Mesodermal cell (in vitro differentiated cells): Measurements from ENCODE around the gene CASQ2.
A peak's percentile ranks its signal among the peaks of the same experiment; 100 is the strongest.

Source experiments
- H3K27ac ChIP-seq: 2 replicates; pipeline ENCODE4 v1.7.0; 2013; ENCODE audit warnings: mild to moderate bottlenecking, low read depth, low read length, moderate library complexity; ENCODE audit not compliant: severe bottlenecking
- H3K36me3 ChIP-seq: 2 replicates; pipeline ENCODE4 v1.7.1; 2013; ENCODE audit warnings: mild to moderate bottlenecking, low read length, moderate library complexity; ENCODE audit not compliant: control insufficient read depth, insufficient read depth
- H3K4me1 ChIP-seq: one replicate; pipeline ENCODE4 v1.7.1; 2013; ENCODE audit warnings: mild to moderate bottlenecking, low read length; ENCODE audit not compliant: insufficient read depth, control insufficient read depth, poor library complexity, severe bottlenecking
- H3K4me3 ChIP-seq: 2 replicates; pipeline ENCODE4 v1.7.0; 2013; ENCODE audit warnings: low read length, control low read depth, mild to moderate bottlenecking; ENCODE audit not compliant: insufficient read depth, poor library complexity, severe bottlenecking; ENCODE audit errors: extremely low read depth
- H3K9me3 ChIP-seq: 2 replicates; pipeline ENCODE4 v1.7.1; 2013; ENCODE audit warnings: mild to moderate bottlenecking, low read length, moderate library complexity; ENCODE audit not compliant: control insufficient read depth
- WGBS, 2 experiments: methylation state at CpG; one replicate each; pipeline ENCODE4 v1.1.5; 2013; ENCODE audit warnings: missing lambda C conversion rate in 2 of 2; ENCODE audit not compliant: insufficient coverage in 2 of 2; 5-methylcytosine and 5-hydroxymethylcytosine counted together

CASQ2 gene

GRCh38 chr1:115728341-115728740, 40.2 kb downstream of the CASQ2 start:
- no CpG with 5 or more reads among the region's 1 CpG for WGBS, 2 experiments

GRCh38 chr1:115727706-115728249, 40.7 kb downstream of the CASQ2 start:
- peaks cover 28% of the 10 kb centered on the region for H3K4me1 ChIP-seq
- WGBS, 2 experiments, result 71 to 84% methylated on average over 5 to 6 of the region's 7 CpGs
- H3K36me3 ChIP-seq, result no peaks in the 10 kb centered on the region
- no peak overlapping the region for H3K4me3 ChIP-seq
- H3K27ac ChIP-seq, result peak overlapping the region; percentile 84
- H3K9me3 ChIP-seq, result no peaks in the 10 kb centered on the region

More at GRCh38 chr1:115728341-115728740, 40.2 kb downstream of the CASQ2 start:
- H3K27ac ChIP-seq, result peak overlapping the region; percentile 84
- no peaks in the 10 kb centered on the region for H3K9me3 ChIP-seq
- no peaks in the 10 kb centered on the region for H3K36me3 ChIP-seq
- H3K4me1 ChIP-seq, result peaks cover 28% of the 10 kb centered on the region
- no peak overlapping the region for H3K4me3 ChIP-seq

- Histone ChIP-seq H3K9me3 (no peaks in the 10 kb centered on the region), H3K27ac (no peak overlapping the region), H3K4me3 (no peak overlapping the region), H3K36me3 (no peaks in the 10 kb centered on the region), H3K4me1 (peaks cover 28% of the 10 kb centered on the region)
Measured at GRCh38 chr1:115726570-115726969, 41.9 kb downstream of the CASQ2 start.

- Histone ChIP-seq H3K36me3 (no peaks in the 10 kb centered on the region), H3K9me3 (no peaks in the 10 kb centered on the region), H3K4me1 (peaks cover 28% of the 10 kb centered on the region), H3K27ac (peak overlapping the region; percentile 8), H3K4me3 (no peak overlapping the region)
- WGBS, 2 experiments, result 84 to 94% methylated on average over 2 to 3 of the region's 3 CpGs
Measured at GRCh38 chr1:115726161-115726560, 42.4 kb downstream of the CASQ2 start.

GRCh38 chr1:115725600-115725999, 42.9 kb downstream of the CASQ2 start:
- peak overlapping the region; percentile 8 for H3K27ac ChIP-seq
- no peaks in the 10 kb centered on the region for H3K36me3 ChIP-seq
- peaks cover 28% of the 10 kb centered on the region for H3K4me1 ChIP-seq
- WGBS, 2 experiments, result 70 to 79% methylated on average over 2 of the region's 2 CpGs
- no peaks in the 10 kb centered on the region for H3K9me3 ChIP-seq
- H3K4me3 ChIP-seq, result no peak overlapping the region

- H3K4me3 ChIP-seq, result no peak overlapping the region
- H3K36me3 ChIP-seq, result no peaks in the 10 kb centered on the region
- no peak overlapping the region for H3K27ac ChIP-seq
- peaks cover 29% of the 10 kb centered on the region for H3K4me1 ChIP-seq
- 94 to 100% methylated on average over 2 of the region's 5 CpGs for WGBS, 2 experiments
- no peaks in the 10 kb centered on the region for H3K9me3 ChIP-seq
Measured at GRCh38 chr1:115723756-115724155, 44.8 kb downstream of the CASQ2 start.

GRCh38 chr1:115722221-115722620, 46.3 kb downstream of the CASQ2 start:
- H3K4me3 ChIP-seq, result no peak overlapping the region
- no CpG with 5 or more reads among the region's 1 CpG for WGBS, 2 experiments
- H3K36me3 ChIP-seq, result no peaks in the 10 kb centered on the region
- H3K4me1 ChIP-seq, result peaks cover 23% of the 10 kb centered on the region
- H3K9me3 ChIP-seq, result no peaks in the 10 kb centered on the region
- no peak overlapping the region for H3K27ac ChIP-seq

- WGBS, 2 experiments, result 94 to 96% methylated on average over 5 to 7 of the region's 7 CpGs
- no peak overlapping the region for H3K4me3 ChIP-seq
- peaks cover 6% of the 10 kb centered on the region for H3K4me1 ChIP-seq
- H3K27ac ChIP-seq, result no peak overlapping the region
- no peaks in the 10 kb centered on the region for H3K36me3 ChIP-seq
- H3K9me3 ChIP-seq, result no peaks in the 10 kb centered on the region
Measured at GRCh38 chr1:115719285-115719684, 49.2 kb downstream of the CASQ2 start.

GRCh38 chr1:115718011-115718754, 50.3 kb downstream of the CASQ2 start:
- Histone ChIP-seq H3K27ac (no peak overlapping the region), H3K36me3 (no peaks in the 10 kb centered on the region), H3K9me3 (no peaks in the 10 kb centered on the region), H3K4me1 (peaks cover 6% of the 10 kb centered on the region), H3K4me3 (no peak overlapping the region)
- WGBS, 2 experiments, result 89 to 94% methylated on average over 3 to 4 of the region's 5 CpGs

- no peaks in the 10 kb centered on the region for H3K9me3 ChIP-seq
- H3K4me3 ChIP-seq, result no peak overlapping the region
- no peaks in the 10 kb centered on the region for H3K36me3 ChIP-seq
- peaks cover 6% of the 10 kb centered on the region for H3K4me1 ChIP-seq
- WGBS, 2 experiments, result 36 to 100% methylated on average over 1 to 3 of the region's 5 CpGs
- H3K27ac ChIP-seq, result no peak overlapping the region
Measured at GRCh38 chr1:115717541-115717940, 51.0 kb downstream of the CASQ2 start.

- peaks cover 6% of the 10 kb centered on the region for H3K4me1 ChIP-seq
- no peak overlapping the region for H3K27ac ChIP-seq
- WGBS, 2 experiments, result 20% methylated on average over 1 of the region's 1 CpG; no CpG with 5 or more reads in 1 of the 2 experiments
- H3K36me3 ChIP-seq, result no peaks in the 10 kb centered on the region
- H3K4me3 ChIP-seq, result no peak overlapping the region
- H3K9me3 ChIP-seq, result no peaks in the 10 kb centered on the region
Measured at GRCh38 chr1:115714572-115715141, 53.9 kb downstream of the CASQ2 start.
